ENCODE measurements around the gene IFI27L2.

Gene IFI27L2

DNA sequence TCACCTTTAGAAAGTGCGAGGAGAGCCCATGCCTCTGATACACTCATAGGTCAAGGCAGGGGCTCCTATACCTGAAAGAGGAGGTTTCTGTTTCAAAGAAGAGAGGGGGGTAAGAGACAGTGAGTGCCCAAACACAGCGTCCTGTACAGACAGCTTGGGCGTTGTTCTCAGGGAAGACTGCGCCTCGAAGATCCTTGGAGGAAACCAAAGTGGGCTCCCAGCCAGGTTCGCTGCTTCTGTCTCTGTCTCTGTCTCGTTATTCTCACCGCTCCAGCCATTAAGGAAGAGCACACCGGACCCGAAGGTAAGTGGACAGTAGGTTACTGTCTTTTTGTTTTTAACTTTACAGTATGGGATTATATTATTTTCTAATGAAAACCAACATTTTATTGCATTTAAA lies 24.7 kb downstream of the IFI27L2 start:
- Histone ChIP-seq H3K4me1 (peaks cover 4% of the 10 kb centered on the region; the same call in 1 of the 2 replicates), H3K27me3 (no peaks in the 10 kb centered on the region), H3K4me3 (no peak overlapping the region), H3K27ac (no peak overlapping the region), H3K9ac (no peak overlapping the region), H3K36me3 (peaks cover 9% of the 10 kb centered on the region; the same call in 1 of the 2 replicates), H3K9me3 (no peaks in the 10 kb centered on the region), H3K4me2 (no peak overlapping the region), H4K20me1 (no peaks in the 10 kb centered on the region)
- TF ChIP-seq Cebpa-rat (IDR thresholded peaks at IDR 0.05): no peak

DNA sequence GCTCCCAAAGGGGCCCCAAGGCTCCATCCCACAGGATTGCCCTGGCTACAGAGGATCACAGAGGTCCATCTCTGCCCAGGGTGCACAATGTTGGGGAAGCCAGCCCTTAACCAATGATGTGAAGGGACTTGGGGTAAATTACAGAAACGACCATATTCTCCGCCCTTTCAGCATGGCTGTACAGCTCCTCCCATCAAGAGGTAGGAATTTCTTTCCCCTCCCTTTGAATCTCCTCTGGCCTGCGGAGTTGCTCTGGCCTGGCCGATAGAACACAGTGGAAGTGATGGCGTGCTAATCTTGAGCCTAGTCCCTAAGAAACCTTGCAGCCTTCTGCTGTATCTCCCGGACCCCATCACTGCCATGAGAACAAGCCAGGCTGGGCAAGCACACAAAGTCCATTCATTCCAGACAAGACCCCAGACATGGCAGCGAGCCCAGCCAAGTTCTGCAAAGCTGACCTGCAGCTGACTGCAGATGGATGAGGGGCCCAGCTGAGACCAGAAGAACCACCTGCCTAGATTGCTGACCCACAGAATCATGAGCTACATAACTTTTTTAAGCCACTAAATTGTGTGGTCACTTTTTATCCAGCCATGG lies 25.8 kb downstream of the IFI27L2 start:
- H4K20me1 ChIP-seq: no peaks in the 10 kb centered on the region
- peaks cover 17% of the 10 kb centered on the region; the same call in 1 of the 2 replicates for H3K36me3 ChIP-seq
- no peak overlapping the region for H3K4me3 ChIP-seq
- no peak for TF ChIP-seq Cebpa-rat (IDR thresholded peaks at IDR 0.05)
- H3K9ac ChIP-seq: no peak overlapping the region
- no peak overlapping the region for H3K4me2 ChIP-seq
- H3K27me3 ChIP-seq: no peaks in the 10 kb centered on the region
- no peaks in the 10 kb centered on the region for H3K9me3 ChIP-seq
- H3K4me1 ChIP-seq: peaks cover 4% of the 10 kb centered on the region; the same call in 1 of the 2 replicates
- no peak overlapping the region for H3K27ac ChIP-seq

GRCh38 chr14:94102768-94103482 lies 26.5 kb downstream of the IFI27L2 start:
- Histone ChIP-seq H3K36me3 (peaks cover 24% of the 10 kb centered on the region; the same call in 1 of the 2 replicates), H3K4me1 (peaks cover 4% of the 10 kb centered on the region; the same call in 1 of the 2 replicates), H4K20me1 (no peaks in the 10 kb centered on the region), H3K27ac (no peak overlapping the region), H3K9ac (no peak overlapping the region), H3K4me2 (no peak overlapping the region), H3K27me3 (no peaks in the 10 kb centered on the region), H3K9me3 (no peaks in the 10 kb centered on the region), H3K4me3 (no peak overlapping the region)
- no peak for TF ChIP-seq Cebpa-rat (IDR thresholded peaks at IDR 0.05)

DNA sequence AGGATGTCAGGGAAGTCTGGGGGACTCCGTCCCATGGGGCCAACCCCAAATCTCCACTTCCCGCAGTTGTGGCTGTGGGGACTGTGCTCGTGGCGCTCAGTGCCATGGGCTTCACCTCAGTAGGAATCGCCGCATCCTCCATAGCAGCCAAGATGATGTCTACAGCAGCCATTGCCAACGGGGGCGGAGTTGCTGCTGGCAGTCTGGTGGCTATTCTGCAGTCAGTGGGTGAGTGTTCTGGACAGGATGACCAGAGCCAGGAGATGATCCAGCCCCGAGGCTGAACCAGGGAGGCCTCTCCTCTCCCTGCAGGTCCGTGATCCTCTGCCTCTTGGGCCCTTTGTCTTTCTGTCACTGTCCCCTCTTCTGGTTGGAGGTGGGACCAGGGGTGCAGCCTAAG lies 27.7 kb downstream of the IFI27L2 start:
- H3K9ac ChIP-seq: no peak overlapping the region
- H3K27ac ChIP-seq: no peak overlapping the region
- no peak for TF ChIP-seq Cebpa-rat (IDR thresholded peaks at IDR 0.05)
- no peak overlapping the region for H3K4me3 ChIP-seq
- no peaks in the 10 kb centered on the region for H3K9me3 ChIP-seq
- no peak overlapping the region for H3K4me2 ChIP-seq
- H3K27me3 ChIP-seq: no peaks in the 10 kb centered on the region
- peaks cover 4% of the 10 kb centered on the region; the same call in 1 of the 2 replicates for H3K4me1 ChIP-seq
- H4K20me1 ChIP-seq: no peaks in the 10 kb centered on the region
- H3K36me3 ChIP-seq: peaks cover 36% of the 10 kb centered on the region

- no peaks in the 10 kb centered on the region for H3K27me3 ChIP-seq
- no peak overlapping the region for H3K4me2 ChIP-seq
- no peak overlapping the region for H3K27ac ChIP-seq
- no peak overlapping the region for H3K4me3 ChIP-seq
- H3K9ac ChIP-seq: no peak overlapping the region
- H3K4me1 ChIP-seq: peaks cover 2% of the 10 kb centered on the region; the same call in 1 of the 2 replicates
- no peaks in the 10 kb centered on the region for H4K20me1 ChIP-seq
- no peak for TF ChIP-seq Cebpa-rat (IDR thresholded peaks at IDR 0.05)
- no peaks in the 10 kb centered on the region for H3K9me3 ChIP-seq
- peaks cover 37% of the 10 kb centered on the region for H3K36me3 ChIP-seq
Observed at GRCh38 chr14:94100847-94101246, 28.6 kb downstream of the IFI27L2 start.

DNA sequence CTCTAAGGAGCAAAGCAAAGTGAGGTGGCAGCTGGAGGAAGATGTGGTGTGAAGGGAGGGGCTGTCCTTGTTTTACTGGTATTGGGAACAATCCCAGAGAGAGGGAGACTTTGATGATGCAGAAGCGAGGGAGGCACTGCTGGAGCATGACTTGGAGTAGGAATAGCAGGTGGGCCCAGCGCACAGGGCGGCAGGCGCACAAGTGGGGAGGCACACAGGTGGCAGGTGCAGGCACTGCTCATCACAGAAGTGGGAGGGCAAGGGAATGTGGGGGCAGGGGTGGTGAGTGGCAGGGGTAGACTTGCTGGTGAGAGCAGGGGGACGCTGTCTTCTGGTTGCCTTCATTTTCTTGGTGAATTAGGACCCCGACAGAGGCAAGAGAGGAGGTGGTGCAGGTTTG lies 30.4 kb downstream of the IFI27L2 start:
- H3K4me2 ChIP-seq: no peak overlapping the region
- no peak overlapping the region for H3K9ac ChIP-seq
- no peak overlapping the region for H3K27ac ChIP-seq
- H3K4me1 ChIP-seq: no peaks in the 10 kb centered on the region
- H3K4me3 ChIP-seq: no peak overlapping the region
- no peak for TF ChIP-seq Cebpa-rat (IDR thresholded peaks at IDR 0.05)
- no peaks in the 10 kb centered on the region for H3K27me3 ChIP-seq
- no peaks in the 10 kb centered on the region for H3K9me3 ChIP-seq
- H3K36me3 ChIP-seq: peaks cover 37% of the 10 kb centered on the region
- no peaks in the 10 kb centered on the region for H4K20me1 ChIP-seq

DNA sequence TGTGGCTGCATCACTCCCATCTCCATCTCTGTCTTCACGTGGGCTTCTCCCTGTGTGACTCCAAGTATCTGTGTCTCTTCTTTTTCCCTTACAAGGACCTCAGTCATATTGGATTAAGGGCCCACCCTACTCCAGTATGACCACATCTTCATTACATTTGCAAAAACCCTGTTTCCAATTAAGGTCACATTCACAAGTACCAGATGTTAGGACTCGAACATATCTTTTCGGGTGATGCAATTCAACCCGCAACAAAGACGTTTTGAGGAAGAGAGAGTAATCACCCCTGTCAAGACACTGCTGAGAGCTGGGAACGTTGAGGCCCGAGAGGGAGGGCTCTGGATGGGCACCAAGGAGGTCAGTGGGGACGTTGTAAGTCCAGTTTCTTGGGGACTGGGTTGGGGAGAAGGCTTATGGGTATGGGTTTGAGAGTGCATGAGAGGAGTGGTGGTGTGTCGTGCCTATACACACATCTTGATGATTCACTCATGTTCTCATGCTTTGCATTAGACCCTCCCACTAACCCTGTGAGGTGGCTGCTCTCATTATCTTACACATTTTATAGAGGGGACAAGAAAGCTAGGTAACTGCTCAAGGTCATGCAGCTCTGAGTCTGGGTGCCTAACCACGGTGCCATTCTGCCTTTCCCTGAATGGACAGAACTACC lies 30.9 kb downstream of the IFI27L2 start:
- Histone ChIP-seq H3K36me3 (peaks cover 33% of the 10 kb centered on the region), H3K9ac (no peak overlapping the region), H3K27ac (no peak overlapping the region), H3K27me3 (no peaks in the 10 kb centered on the region), H4K20me1 (no peaks in the 10 kb centered on the region), H3K4me3 (no peak overlapping the region), H3K4me2 (no peak overlapping the region), H3K9me3 (no peaks in the 10 kb centered on the region), H3K4me1 (no peaks in the 10 kb centered on the region)
- TF ChIP-seq Cebpa-rat (IDR thresholded peaks at IDR 0.05): no peak

- Histone ChIP-seq H3K27ac (no peak overlapping the region), H3K9me3 (no peaks in the 10 kb centered on the region), H3K27me3 (no peaks in the 10 kb centered on the region), H3K36me3 (peaks cover 32% of the 10 kb centered on the region), H3K4me1 (no peaks in the 10 kb centered on the region), H3K9ac (no peak overlapping the region), H3K4me3 (no peak overlapping the region), H4K20me1 (no peaks in the 10 kb centered on the region), H3K4me2 (no peak overlapping the region)
- no peak for TF ChIP-seq Cebpa-rat (IDR thresholded peaks at IDR 0.05)
Observed at GRCh38 chr14:94097091-94097490, 32.3 kb downstream of the IFI27L2 start.

GRCh38 chr14:94093418-94093817 lies 36.0 kb downstream of the IFI27L2 start:
- Histone ChIP-seq H4K20me1 (no peaks in the 10 kb centered on the region), H3K27me3 (no peaks in the 10 kb centered on the region), H3K4me2 (no peak overlapping the region), H3K27ac (no peak overlapping the region), H3K36me3 (peaks cover 18% of the 10 kb centered on the region), H3K9me3 (no peaks in the 10 kb centered on the region), H3K4me1 (no peaks in the 10 kb centered on the region), H3K4me3 (no peak overlapping the region), H3K9ac (no peak overlapping the region)
- TF ChIP-seq Cebpa-rat (IDR thresholded peaks at IDR 0.05): no peak

DNA sequence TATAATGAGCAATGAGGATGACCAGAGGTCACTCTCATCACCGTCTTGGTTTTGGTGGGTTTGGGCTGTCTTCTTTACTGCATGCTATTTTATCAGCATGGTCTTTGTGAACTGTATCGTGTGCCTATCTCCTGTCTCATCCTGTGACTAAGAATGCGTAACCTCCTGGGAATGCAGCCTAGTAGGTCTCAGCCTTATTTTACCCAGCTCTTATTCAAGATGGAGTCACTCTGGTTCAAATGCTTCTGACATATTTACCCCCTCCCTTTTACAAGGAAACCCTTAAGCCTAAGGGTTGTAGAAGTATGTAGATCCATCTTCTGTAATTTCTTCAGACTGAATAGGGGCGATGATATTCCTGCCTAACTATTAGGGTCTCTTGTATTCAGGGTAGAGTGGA lies 39.9 kb downstream of the IFI27L2 start:
- no peaks in the 10 kb centered on the region for H3K4me1 ChIP-seq
- H3K36me3 ChIP-seq: no peaks in the 10 kb centered on the region
- no peak for TF ChIP-seq Cebpa-rat (IDR thresholded peaks at IDR 0.05)
- no peaks in the 10 kb centered on the region for H3K27me3 ChIP-seq
- no peak overlapping the region for H3K27ac ChIP-seq
- H3K9me3 ChIP-seq: no peaks in the 10 kb centered on the region
- H3K4me3 ChIP-seq: no peak overlapping the region
- no peak overlapping the region for H3K9ac ChIP-seq
- no peaks in the 10 kb centered on the region for H4K20me1 ChIP-seq
- no peak overlapping the region for H3K4me2 ChIP-seq

All from BLaER1 (cell line).